Measurements from ENCODE around the gene ANKRD33B. TPM values are rescaled to one million over a fixed set of nuclear protein-coding genes. Genes with fewer than 3 reads are reported as not detected.
A peak's percentile ranks its signal among the peaks of the same experiment; 100 is the strongest.
"Not testable (repeated sequence)": the region's sequence is repeated elsewhere in the genome, so short reads cannot be mapped to it uniquely, and the experiment has no call there.

The ANKRD33B gene
- total RNA-seq, 1 donor from 2014 or later = 22.6 TPM

GRCh38 chr5:10624679-10625078, 60.8 kb downstream of the ANKRD33B start:
- ATAC-seq = no peak
- no peak for DNase-seq (ENCODE audit: low spot score)
- intact Hi-C loops (cut with DNase I) = no loop called here

GRCh38 chr5:10625700-10626472, 62.0 kb downstream of the ANKRD33B start:
- DNase-seq (ENCODE audit: low spot score) = no peak
- intact Hi-C loops (cut with DNase I) = no loop called here
- no peak for ATAC-seq

GRCh38 chr5:10626473-10627013, 62.7 kb downstream of the ANKRD33B start:
- intact Hi-C loops (cut with DNase I) = no loop called here
- DNase-seq (ENCODE audit: low spot score) (no peak), ATAC-seq (peak; percentile 33)

- peak; percentile 49 for ATAC-seq
- DNase-seq (ENCODE audit: low spot score) = no peak
- intact Hi-C loops (cut with DNase I) = no loop called here
These were observed 63.4 kb downstream of the ANKRD33B start for GRCh38 chr5:10627160-10627701.

- intact Hi-C loops (cut with DNase I) = no loop called here
- ATAC-seq = no peak
- DNase-seq (ENCODE audit: low spot score) = no peak
These were observed 64.7 kb downstream of the ANKRD33B start for GRCh38 chr5:10628601-10629000.

- no peak for DNase-seq (ENCODE audit: low spot score)
- intact Hi-C loops (cut with DNase I) = loop anchor here (2.0 kb wide), 1 partner anchor 179 kb away; no protein-coding TSS in a partner anchor
- ATAC-seq = no peak
These were observed 65.8 kb downstream of the ANKRD33B start for GRCh38 chr5:10629682-10630081.

- no peak for DNase-seq (ENCODE audit: low spot score)
- ATAC-seq = no peak
- intact Hi-C loops (cut with DNase I) = loop anchor here (2.0 kb wide), 1 partner anchor 179 kb away; no protein-coding TSS in a partner anchor
These were observed 66.3 kb downstream of the ANKRD33B start for GRCh38 chr5:10630126-10630525.

- not testable (repeated sequence) for ATAC-seq; DNase-seq (ENCODE audit: low spot score)
- intact Hi-C loops (cut with DNase I) = loop anchor here (2.0 kb wide), 1 partner anchor 180 kb away; no protein-coding TSS in a partner anchor
These were observed 66.9 kb downstream of the ANKRD33B start for GRCh38 chr5:10630744-10631143.

GRCh38 chr5:10631316-10631996, 67.6 kb downstream of the ANKRD33B start:
- ATAC-seq (no peak), DNase-seq (ENCODE audit: low spot score) (no peak)
- intact Hi-C loops (cut with DNase I) = loop anchor here (2.0 kb wide), 1 partner anchor 181 kb away; no protein-coding TSS in a partner anchor

- DNase-seq (ENCODE audit: low spot score) = no peak
- intact Hi-C loops (cut with DNase I) = no loop called here
- ATAC-seq = no peak
These were observed 68.4 kb downstream of the ANKRD33B start for GRCh38 chr5:10632110-10632761.

GRCh38 chr5:10633271-10634049, 69.6 kb downstream of the ANKRD33B start:
- DNase-seq (ENCODE audit: low spot score) (no peak), ATAC-seq (no peak)
- intact Hi-C loops (cut with DNase I) = no loop called here

GRCh38 chr5:10634050-10634449, 70.2 kb downstream of the ANKRD33B start:
- intact Hi-C loops (cut with DNase I) = no loop called here
- ATAC-seq (no peak), DNase-seq (ENCODE audit: low spot score) (no peak)

- intact Hi-C loops (cut with DNase I) = no loop called here
- DNase-seq (ENCODE audit: low spot score) (no peak), ATAC-seq (no peak)
These were observed 70.7 kb downstream of the ANKRD33B start for GRCh38 chr5:10634562-10634961.

GRCh38 chr5:10635257-10635866, 71.5 kb downstream of the ANKRD33B start:
- intact Hi-C loops (cut with DNase I) = no loop called here
- ATAC-seq = no peak
- no peak for DNase-seq (ENCODE audit: low spot score)

- no peak for ATAC-seq
- no peak for DNase-seq (ENCODE audit: low spot score)
- intact Hi-C loops (cut with DNase I) = no loop called here
These were observed 72.0 kb downstream of the ANKRD33B start for GRCh38 chr5:10635867-10636350.

GRCh38 chr5:10636363-10637142, 72.7 kb downstream of the ANKRD33B start:
- no peak for ATAC-seq
- DNase-seq (ENCODE audit: low spot score) = no peak

GRCh38 chr5:10637944-10638343, 74.1 kb downstream of the ANKRD33B start:
- ATAC-seq = no peak
- intact Hi-C loops (cut with DNase I) = no loop called here
- DNase-seq (ENCODE audit: low spot score) = no peak

More at GRCh38 chr5:10636363-10637142, 72.7 kb downstream of the ANKRD33B start:
- intact Hi-C loops (cut with DNase I) = no loop called here

All from sciatic nerve (tissue), 2 donors.